Measurements from ENCODE around the gene RCBTB1.
"Not testable (repeated sequence)": the region's sequence is repeated elsewhere in the genome, so short reads cannot be mapped to it uniquely, and the experiment has no call there.

Gene RCBTB1

DNA sequence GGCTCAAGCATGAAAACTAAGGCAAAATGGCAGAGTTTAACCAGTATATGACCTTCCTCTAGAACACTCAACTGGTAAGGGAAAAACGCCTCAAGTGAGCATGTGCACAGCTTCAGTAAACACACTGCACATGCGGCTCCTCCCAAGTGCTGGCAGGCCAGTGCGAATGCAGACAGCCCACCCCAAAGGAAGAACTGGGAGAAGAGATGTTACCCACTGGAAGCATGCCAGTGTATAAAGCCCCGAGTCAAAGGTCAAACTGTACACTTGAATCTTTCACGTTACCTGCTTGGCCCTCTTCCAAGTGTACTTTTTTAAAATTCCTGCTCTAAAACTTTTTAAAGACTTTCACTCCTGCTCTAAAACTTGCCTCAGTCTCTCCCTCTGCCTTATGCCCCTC, 19.2 kb upstream of the RCBTB1 start:
- no peak for DNase-seq (ENCODE audit: low read depth)

DNA sequence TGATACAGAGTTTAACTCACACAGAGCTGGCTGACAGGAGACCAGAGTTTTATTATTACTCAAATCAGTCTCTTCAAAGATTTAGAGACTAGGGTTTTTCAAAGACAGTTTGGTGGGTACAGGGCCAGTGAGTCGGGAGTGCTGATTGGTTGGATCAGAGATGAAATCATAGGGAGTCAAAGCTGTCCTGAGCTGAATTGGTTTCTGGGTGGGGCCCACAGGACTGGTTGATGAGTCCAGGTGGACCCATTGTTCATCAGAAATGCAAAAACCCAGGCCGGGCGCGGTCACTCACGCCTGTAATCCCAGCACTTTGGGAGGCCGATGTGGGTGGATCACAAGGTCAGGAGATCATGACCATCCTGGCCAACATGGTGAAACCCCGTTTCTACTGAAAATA, 17.3 kb upstream of the RCBTB1 start:
- not testable (repeated sequence) for DNase-seq (ENCODE audit: low read depth)

DNA sequence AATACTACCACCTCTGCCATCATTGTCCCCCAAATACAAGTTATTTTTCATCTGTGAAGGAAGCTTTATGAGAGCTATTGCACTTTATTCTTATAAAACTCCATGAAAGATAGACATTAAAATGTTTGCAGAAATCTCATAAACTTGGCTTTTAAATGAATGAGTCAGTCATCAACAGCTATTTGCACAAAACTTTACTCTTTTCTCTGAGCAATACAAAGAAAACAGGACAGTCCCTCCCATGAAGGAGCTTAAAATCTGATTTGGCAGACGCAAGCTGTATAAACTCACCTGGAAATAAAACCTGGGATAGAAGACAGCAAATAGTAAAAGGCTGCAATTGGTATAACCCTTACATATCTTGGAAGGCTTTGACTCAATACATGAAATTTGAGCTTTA, 16.6 kb upstream of the RCBTB1 start:
- no peak for DNase-seq (ENCODE audit: low read depth)

DNA sequence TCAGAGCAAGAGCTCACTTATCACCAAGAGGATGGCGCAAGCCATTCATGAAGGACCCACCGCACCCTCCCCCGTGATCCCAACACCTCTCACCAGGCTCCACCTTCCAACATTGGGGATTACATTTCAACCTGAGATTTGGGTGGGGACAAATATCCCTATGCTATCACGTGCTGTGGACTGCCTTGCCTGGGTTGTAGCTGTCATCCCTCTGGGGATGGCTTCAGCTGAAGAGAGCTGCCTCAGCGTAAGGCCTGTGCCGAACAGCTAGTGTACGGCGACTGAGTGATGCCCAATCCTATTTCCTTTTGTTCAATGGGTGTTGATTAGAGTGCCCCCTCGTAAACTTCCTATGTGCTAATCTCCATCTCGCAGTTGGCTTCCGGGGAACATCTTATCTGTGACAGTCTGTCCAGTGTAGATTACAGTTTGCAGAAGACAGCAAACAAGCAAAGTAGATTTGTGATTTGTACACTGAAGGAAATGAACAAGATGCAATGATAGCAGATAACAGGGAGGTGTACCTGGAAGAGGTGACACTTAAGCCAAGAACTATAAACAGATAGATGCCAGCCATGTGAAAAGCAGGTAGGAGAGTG, 11.8 kb upstream of the RCBTB1 start:
- no peak for DNase-seq (ENCODE audit: low read depth)

DNA sequence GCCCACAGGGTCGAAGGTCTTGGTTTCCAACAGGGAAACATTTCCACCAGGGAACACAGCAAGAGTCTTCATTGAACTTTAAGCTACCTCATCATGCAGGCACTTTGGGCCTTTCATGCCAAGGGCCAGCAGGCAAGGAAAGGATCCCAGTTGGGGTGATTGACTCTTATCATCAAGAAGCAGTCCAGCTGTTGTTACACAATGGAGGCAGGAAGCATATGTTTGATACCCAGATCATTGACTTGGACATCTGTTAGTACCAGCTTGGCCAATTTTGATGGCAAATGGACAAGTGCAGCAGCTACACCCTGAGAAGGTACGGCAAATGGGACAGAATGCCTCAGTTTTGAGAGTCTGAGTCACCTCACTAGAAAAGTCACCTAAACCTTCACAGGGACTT, 10.9 kb upstream of the RCBTB1 start:
- no peak for DNase-seq (ENCODE audit: low read depth)

DNA sequence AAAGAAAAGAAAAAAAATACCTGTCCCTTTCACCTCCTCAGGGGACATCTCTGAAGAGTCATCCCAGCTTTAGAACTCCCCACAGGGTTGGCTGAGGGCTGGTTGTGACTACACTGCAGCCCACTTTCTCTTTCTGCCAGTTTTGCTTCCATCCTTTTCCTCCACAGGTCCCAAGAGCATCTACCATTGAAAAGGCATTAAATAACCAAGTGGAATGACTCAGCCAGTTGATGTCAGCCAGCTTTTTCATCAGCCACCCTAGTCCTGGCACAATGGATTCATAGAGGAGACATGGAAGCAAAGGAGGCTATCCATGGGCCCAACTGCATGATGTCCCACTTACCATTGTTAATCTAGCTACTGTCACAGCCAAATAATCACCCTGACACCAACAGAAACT, 9.2 kb upstream of the RCBTB1 start:
- no peak for DNase-seq (ENCODE audit: low read depth)

DNA sequence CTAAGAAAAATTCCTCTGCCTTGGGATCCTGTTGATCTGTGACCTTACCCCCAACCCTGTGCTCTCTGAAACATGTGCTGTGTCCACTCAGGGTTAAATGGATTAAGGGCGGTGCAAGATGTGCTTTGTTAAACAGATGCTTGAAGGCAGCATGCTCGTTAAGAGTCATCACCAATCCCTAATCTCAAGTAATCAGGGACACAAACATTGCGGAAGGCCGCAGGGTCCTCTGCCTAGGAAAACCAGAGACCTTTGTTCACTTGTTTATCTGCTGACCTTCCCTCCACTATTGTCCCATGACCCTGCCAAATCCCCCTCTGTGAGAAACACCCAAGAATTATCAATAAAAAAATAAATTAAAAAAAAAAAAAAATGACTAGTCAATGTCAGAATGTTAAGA, 8.5 kb upstream of the RCBTB1 start:
- not testable (repeated sequence) for DNase-seq (ENCODE audit: low read depth)

DNA sequence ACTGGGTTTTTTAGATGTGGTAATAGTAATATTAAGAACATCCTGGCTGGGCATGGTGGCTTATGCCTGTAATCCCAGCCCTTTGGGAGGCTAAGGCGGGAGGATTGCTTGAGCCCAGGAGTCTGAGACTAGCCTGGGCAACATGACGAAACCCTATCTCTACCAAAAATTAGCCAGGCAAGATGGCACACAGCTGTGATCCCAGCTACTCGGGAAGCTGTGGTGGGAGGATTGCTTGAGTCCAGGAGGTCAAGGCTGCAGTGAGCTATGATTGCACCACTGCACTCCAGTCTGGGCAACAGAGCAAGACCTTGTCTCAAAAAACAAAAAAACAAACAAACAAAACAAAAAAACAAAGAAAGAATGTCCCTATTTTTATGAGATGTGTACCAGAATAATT, 5.4 kb upstream of the RCBTB1 start:
- DNase-seq (ENCODE audit: low read depth) = not testable (repeated sequence)

DNA sequence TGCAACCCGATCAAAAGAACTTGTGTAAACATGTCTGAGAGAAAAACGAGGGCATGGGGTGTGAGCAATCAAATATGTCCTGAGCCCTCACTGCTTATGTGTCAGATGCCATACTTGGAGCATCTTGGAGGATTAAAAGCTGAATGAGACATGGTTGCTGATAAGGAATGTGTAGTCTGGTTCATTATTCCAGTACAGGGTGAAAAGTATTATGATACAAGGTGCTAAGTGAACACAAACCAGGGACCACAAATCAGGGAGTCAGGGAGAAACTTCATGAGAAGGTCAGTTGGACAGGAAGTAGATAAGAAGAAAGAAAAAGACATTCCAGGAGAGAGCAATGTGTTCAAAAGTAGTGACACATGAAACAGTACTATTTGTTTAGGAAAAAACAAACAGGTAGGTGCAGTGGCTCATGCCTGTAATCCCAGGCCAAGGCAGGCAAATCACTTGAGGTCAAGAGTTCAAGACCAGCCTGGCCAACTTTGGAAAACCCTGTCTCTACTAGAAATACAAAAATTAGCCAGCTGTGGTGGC, 2.0 kb upstream of the RCBTB1 start:
- peak; percentile 14 for DNase-seq (ENCODE audit: low read depth)

DNA sequence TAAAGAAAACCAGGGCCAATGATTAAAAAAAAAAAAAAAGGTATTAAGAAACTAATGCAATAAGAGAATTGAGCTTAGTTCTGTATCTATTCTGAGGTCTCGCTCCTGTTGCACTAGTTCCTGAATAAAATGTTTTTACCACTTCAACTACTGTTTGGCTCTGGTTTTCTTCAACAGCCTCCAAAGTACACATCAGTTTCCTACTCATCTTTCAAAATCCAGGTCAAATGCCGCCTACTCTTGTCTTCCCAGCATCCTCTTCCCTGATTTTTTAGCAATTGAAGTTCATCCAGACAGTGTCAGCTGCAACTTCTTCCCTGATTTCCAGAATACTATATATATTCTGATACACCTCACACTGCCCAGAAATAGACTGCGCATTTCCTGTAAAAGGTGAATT, 1.4 kb upstream of the RCBTB1 start:
- DNase-seq (ENCODE audit: low read depth) = no peak

DNA sequence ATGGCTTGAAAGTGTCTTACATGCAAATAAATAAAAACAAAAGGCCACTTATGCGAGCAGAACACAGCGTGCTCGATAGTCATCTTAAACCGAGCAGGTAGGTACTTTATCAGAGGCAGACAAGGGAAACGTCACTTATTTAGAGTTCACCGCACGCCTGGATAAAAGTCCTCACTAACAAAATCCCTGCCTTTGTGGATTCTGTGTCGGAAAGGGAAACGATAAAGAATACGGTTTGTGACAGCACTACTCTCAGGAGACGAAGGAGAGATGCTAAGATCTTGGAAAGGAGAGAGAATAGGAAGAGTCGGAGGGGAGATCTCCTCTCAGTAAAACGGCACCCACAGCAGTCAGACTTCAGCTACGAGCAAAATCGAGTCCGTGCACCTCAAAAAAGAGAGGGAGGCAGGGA, 581 bp downstream of the RCBTB1 start:
- no peak for DNase-seq (ENCODE audit: low read depth)

DNA sequence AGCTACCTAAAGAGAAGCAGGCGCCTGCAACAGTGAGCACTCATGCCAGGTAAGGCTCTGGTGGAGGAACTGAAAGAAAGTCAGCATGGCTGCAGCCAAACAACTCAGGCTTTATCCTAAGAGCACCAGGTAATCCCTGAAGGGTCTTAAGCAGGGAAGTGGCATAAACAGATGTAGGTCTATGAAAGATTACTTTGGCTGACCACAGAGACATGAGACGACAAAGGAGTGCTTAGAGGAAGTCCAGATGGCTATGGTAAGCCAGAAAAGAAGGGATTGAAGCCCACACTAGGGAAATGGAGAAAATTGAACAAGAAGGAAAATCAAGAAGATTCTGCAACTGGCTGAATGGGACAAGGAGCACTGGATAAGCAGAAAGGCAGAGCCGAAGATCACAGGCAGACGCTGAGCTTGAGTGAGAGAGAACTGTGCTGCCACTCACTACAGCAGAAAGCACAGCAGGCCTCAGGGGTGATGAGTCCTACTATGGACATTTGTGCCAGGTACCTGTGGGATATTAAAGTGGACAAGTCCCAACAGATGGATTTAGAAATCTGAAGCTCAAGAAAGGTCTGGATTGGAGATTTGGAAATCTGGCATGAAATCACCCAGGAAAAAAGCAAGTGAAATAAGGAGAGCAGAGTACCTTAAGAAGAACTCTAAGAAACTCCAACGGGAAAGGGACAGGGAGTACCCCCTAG, 4.2 kb downstream of the RCBTB1 start:
- no peak for DNase-seq (ENCODE audit: low read depth)

DNA sequence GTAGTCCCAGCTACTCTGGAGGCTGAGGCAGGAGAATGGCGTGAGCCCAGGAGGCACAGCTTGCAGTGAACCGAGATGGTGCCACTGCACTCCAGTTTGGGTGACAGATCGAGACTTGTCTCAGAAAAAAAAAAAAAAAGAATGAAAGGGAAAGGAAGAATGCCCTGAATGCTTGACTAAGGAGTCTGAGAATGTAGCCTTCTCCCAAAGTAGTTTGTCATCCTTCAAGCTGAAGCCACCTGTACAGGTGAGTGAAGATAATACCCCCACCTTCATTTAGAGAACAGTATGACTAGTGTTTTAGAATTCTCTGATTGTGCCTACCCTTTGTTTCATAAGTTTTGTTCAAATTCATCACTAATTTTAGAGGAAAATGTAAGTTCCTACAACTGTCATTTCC, 5.9 kb downstream of the RCBTB1 start:
- no peak for DNase-seq (ENCODE audit: low read depth)

DNA sequence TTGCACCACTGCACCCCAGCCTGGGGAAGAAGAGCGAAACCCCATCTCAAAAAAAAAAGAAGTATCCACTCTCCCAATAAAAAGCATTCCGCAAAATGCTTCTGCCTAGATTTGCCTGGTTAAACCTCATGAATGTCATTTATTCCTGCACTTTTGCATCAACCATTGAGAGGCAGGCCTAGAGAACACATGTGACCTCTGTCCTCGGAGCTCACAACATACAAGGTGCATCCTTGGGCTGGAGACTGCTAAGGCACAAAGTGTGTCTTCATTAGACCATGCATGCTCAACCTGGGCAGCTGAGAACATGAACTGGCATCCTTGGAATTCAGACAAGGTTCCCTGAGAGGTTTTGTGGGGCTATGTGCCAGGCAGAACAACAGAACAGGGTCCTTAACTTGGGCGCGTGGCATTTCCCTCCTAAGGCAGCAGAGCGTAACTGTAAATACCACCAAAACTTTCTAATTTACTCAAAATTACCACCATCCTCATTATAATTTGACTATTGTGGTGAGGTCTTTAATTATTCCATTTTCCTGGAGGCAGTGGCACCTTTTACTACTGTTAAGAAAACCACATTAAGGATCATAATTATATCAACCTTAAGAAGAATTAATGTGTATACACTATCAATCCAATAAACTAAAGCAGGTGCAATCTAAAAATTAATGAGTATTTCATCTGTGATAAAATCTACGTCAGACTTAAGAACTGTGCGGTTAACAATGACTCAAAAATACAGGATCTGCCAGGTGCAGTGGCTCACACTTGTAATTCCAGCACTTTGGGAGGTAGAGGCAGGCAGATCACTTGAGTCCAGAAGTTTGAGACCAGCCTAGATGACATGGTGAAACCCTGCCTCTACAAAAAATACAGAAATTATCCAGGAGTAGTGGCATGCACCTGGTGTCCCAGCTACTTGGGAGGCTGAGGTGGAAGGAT, 13.8 kb downstream of the RCBTB1 start:
- DNase-seq (ENCODE audit: low read depth) = no peak

DNA sequence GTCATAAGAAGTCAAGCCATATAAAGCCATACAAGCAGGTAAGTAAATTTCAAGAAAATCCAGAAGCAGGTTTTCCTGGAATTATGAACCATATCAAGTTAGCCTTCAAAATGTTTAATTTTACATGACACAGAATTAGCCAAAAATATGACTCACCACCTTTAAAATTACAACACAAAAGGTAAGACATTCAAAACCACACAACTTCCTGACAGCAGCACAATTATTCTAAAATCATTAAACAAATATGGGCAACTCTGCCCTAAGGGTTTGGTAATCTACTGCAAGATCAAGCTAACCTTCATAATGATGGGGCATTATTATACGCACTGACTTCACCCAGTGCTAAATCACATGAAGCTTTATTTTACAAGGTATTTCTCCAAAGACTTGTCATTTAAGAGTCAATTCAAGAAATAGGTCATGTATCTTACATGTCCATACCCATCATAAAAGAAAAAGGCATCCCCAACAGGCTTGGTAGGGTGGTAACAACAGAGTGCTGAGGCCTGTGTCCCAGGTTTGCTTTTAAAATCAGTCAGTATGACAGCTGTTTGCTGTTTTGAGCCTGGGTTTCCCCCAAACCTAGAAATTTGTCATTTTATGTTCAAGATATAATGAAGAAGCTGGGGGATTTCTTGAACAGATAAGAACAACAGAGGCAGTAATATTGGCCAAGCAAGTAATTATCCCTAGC, 15.2 kb downstream of the RCBTB1 start:
- no peak for DNase-seq (ENCODE audit: low read depth)

DNA sequence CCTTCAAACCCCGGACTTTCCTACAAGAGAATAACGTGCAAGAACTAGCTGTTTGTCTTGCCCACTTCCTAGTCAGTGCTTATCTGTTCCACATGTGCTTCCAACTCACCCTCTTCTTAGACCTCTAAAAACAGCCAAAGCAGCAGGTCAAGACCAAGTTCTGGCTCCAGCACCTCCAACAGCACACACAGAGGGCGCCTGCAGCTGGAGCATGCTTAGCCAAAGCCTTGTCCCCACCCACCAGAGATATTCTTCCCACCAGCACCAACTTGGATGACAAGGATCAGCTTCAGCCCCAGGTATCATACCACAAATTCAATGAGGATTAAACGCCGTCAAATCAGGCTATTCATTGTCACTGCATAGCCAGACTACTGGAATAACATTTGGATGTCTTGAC, 17.9 kb downstream of the RCBTB1 start:
- DNase-seq (ENCODE audit: low read depth) = no peak

DNA sequence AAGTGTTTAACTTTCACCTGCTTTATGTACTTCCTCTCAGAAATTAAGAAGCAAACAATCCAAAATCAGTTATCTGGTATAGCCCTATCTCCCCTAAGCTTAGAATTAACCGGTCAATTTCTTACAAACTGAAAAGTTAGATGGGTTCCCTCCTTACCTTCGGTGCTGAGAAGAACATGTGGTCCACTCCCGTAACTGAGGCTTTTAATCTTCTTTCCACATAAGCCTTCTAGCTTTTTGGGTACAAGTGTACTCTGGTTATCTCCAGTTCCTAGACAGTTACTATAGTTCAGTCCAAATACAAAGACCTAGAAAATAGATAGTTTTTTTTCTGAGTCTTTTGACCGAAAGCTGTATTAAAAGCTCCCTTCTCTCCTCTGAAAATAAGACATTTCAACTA, 18.9 kb downstream of the RCBTB1 start:
- DNase-seq (ENCODE audit: low read depth) = no peak

DNA sequence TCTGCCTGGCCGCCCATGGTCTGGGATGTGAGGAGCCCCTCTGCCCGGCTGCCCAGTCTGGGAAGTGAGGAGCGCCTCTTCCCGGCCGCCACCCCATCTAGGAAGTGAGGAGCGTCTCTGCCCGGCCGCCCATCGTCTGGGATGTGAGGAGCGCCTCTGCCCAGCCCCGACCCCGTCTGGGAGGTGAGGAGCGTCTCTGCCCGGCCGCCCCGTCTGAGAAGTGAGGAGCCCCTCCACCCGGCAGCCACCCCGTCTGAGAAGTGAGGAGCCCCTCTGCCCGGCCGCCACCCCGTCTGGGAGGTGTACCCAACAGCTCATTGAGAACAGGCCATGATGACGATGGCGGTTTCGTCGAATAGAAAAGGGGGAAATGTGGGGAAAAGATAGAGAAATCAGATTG, 19.9 kb downstream of the RCBTB1 start:
- DNase-seq (ENCODE audit: low read depth) = not testable (repeated sequence)

DNA sequence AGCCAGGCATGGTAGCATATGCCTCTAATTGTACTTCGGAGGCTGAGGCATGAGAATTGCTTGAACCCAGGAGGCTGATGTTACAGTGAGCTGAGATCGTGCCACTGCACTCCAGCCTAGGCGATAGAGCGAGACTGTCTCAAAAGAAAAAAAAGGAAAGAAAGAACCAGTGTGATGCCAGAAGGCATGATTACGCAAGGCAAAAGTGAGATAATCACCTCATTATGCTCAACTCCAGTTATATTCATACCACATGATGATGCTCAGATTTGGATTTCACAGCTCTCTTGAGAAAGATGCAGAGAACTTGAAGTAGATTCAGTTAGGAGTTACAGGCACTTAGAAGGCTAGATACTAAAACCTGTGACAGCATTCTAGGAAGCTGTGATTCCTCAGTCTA, 21.8 kb downstream of the RCBTB1 start:
- peak; percentile 61 for DNase-seq (ENCODE audit: low read depth)

DNA sequence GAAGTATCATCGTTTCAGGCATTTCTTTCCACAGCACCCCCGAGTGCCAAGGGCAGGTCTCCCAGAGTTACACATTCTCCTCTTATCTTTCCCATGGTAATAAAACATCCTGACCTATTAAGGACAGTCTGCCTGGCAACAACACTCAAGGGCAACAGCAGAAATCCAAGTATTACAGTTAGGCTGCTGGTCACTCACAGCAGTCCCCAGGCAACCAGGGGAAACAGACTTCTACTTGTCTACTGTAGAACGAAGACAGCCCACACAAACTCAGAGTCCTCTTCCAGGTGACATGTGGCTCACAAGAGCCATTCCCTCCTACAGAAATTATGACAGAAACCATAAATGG, 24.3 kb downstream of the RCBTB1 start:
- DNase-seq (ENCODE audit: low read depth) = no peak

DNA sequence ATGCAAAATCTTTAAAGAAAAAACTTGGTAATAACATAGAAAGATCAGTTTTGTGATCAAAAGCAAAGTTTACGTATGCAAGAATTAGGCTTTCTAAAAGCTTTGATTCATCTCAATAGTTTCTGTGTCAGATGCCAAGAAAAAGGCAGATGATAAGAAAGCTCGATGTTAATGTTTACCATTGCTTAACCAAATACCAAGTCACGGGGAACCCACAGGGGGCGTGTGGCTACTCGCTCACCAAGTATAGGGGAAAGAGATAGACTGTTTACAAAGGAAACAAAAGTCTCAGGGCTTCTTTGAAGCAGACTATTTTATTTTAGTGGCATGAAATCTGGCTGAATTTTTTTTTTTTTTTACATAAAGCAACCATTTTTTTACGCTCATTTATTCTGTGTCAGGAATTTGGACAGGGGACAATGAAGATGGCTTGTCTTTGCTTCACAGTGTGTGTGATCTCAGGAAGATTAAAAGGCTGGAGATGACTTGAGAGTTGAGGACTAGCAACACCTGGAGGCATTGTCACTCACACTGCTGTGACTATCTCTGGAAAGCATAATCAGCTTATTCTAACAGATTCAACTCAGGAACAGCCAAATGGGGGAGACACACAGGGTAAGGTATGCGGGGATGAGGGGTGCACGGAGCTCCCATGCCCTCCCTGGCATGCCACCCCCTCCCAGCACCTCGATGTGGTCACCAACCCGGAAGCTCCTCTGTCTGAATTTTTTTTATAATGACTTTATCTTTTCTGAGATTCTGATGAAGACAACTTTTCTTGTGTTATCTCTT, 24.9 kb downstream of the RCBTB1 start:
- DNase-seq (ENCODE audit: low read depth) = peak; percentile 20

Measured in fibroblast of gingiva (primary cell).